HG03039 (cell line): ENCODE data around the gene SFN.

Source experiments
- ATAC-seq: cut with Tn5 transposase; IDR thresholded peaks from one replicate; pipeline ENCODE4 v1.9.1; 2021; ENCODE audit warnings: mild to moderate bottlenecking, moderate library complexity; ENCODE audit not compliant: unreplicated experiment

The SFN gene

DNA sequence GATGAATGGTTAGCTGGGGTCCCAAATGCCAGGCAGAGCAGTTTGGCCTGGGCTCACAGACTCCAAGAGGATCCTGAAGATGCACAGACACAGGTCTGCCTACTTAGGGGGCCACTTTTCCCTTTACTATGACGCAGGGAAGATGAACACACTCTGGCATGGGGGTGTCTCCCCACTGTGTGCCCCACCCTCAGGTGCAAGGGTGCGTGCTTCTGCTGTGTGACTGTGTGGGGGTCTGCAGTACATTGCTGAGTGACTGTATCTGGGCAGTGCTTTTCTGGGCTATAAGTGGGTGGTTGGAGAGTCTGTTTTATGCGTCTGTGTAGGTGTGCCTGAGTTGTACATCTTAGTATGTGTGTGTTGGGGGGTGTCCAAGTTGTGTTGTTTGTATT is 47.0 kb downstream of the SFN start:
- no peak for ATAC-seq

- no peak for ATAC-seq
Observed at GRCh38 chr1:26910343-26911160, 47.6 kb downstream of the SFN start.

DNA sequence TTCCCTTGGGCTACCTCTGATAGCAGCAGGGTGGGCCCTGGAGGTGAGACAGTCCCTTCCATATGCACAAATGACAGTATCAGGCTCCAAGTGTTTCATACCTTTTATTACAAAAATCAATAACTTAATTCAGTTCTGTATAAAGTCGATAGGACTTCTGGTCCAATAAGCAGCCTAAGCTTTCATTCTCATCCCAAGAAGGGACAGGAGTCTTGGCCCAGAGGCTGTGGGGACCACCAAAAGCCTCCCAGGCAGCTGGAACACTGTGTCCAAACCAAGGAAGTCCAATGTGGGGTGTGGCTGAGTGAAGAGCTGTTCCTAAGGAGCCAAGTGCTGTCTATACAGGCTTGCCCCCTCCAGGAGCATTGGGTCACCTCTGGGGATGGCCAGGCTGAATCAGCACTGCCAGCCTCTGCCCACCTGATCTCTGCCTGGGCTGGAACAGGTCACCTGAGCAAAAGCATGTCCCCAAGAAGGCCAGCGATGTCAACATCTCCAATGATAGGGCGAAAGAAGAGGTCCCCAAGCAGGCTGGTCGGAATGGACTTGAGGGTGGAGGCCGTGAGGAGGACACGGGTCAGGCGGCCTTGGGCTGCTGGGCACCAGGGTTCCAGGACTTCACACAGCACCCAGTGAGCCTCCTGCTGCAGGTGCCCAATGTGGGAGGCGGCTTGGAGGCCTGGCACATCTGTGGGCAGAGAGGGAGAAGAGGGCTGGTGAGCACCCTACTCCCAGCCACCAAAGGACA is 48.6 kb downstream of the SFN start:
- no peak for ATAC-seq

- no peak for ATAC-seq
Observed at GRCh38 chr1:26912147-26912490, 49.2 kb downstream of the SFN start.

- no peak for ATAC-seq
Observed at GRCh38 chr1:26913389-26913753, 50.4 kb downstream of the SFN start.
